HUES64 (cell line): Measurements from ENCODE around the gene CDCA7.

Experiments used
- H3K27ac ChIP-seq: 2 replicates; pipeline ENCODE4 v1.7.0; 2013; ENCODE audit warnings: low read depth, low read length, inconsistent platforms
- H3K27me3 ChIP-seq: 2 replicates; pipeline ENCODE4 v1.6.1; 2013; ENCODE audit warnings: mild to moderate bottlenecking, low read length; ENCODE audit not compliant: insufficient read depth
- H3K36me3 ChIP-seq: 2 replicates; pipeline ENCODE4 v1.6.1; 2013; ENCODE audit warnings: mild to moderate bottlenecking, low read length; ENCODE audit not compliant: insufficient read depth
- H3K4me1 ChIP-seq: 2 replicates; pipeline ENCODE4 v1.6.1; 2013; ENCODE audit warnings: mild to moderate bottlenecking, low read length, moderate library complexity; ENCODE audit not compliant: insufficient read depth
- H3K4me3 ChIP-seq: 2 replicates; pipeline ENCODE4 v1.5.1; 2013; ENCODE audit warnings: mild to moderate bottlenecking, low read length, moderate library complexity
- H3K9ac ChIP-seq: 2 replicates; pipeline ENCODE4 v1.6.1; 2013; ENCODE audit warnings: mild to moderate bottlenecking, low read depth, low read length
- H3K9me3 ChIP-seq: 2 replicates; pipeline ENCODE4 v1.6.1; 2013; ENCODE audit warnings: low read depth, low read length; ENCODE audit not compliant: insufficient read depth
- WGBS: fragments of 150-250, 120-280 bp; methylation state at CpG from one replicate; pipeline ENCODE4 v1.1.7; 2013; ENCODE audit warnings: missing lambda C conversion rate; 5-methylcytosine and 5-hydroxymethylcytosine counted together

Gene CDCA7

GRCh38 chr2:173346035-173346434, 8.6 kb upstream of the CDCA7 start:
- no peaks in the 10 kb centered on the region for H3K4me1 ChIP-seq
- no peaks in the 10 kb centered on the region for H3K36me3 ChIP-seq
- peaks cover 26% of the 10 kb centered on the region for H3K9me3 ChIP-seq
- H3K27ac ChIP-seq, result no peak overlapping the region
- H3K9ac ChIP-seq, result no peak overlapping the region
- H3K4me3 ChIP-seq, result no peak overlapping the region
- H3K27me3 ChIP-seq, result no peaks in the 10 kb centered on the region
- WGBS, result 74% methylated on average over 4 of the region's 6 CpGs

- H3K9ac ChIP-seq, result no peak overlapping the region
- peaks cover 26% of the 10 kb centered on the region for H3K9me3 ChIP-seq
- H3K4me3 ChIP-seq, result no peak overlapping the region
- no peaks in the 10 kb centered on the region for H3K36me3 ChIP-seq
- 0 out of 2 replicates have a peak, but pooled peaks cover 3% of the 10 kb centered on the region for H3K4me1 ChIP-seq
- H3K27me3 ChIP-seq, result no peaks in the 10 kb centered on the region
- WGBS, result 87% methylated on average over 8 of the region's 8 CpGs
- no peak overlapping the region for H3K27ac ChIP-seq
Measured at GRCh38 chr2:173347305-173348168, 7.1 kb upstream of the CDCA7 start.

GRCh38 chr2:173349287-173349686, 5.4 kb upstream of the CDCA7 start:
- Histone ChIP-seq H3K4me3 (no peak overlapping the region), H3K36me3 (no peaks in the 10 kb centered on the region), H3K9me3 (peaks cover 26% of the 10 kb centered on the region), H3K9ac (no peak overlapping the region), H3K27me3 (peaks cover 5% of the 10 kb centered on the region; the same call in 1 of the 2 replicates), H3K27ac (no peak overlapping the region), H3K4me1 (peaks cover 12% of the 10 kb centered on the region; the same call in 1 of the 2 replicates)
- 91% methylated on average over 2 of the region's 2 CpGs for WGBS

GRCh38 chr2:173350383-173350782, 4.3 kb upstream of the CDCA7 start:
- Histone ChIP-seq H3K36me3 (no peaks in the 10 kb centered on the region), H3K9me3 (peaks cover 19% of the 10 kb centered on the region), H3K4me3 (no peak overlapping the region), H3K27me3 (peaks cover 5% of the 10 kb centered on the region; the same call in 1 of the 2 replicates), H3K4me1 (peaks cover 12% of the 10 kb centered on the region; the same call in 1 of the 2 replicates), H3K27ac (no peak overlapping the region), H3K9ac (no peak overlapping the region)
- 97% methylated on average over 2 of the region's 2 CpGs for WGBS

- no peak overlapping the region for H3K27ac ChIP-seq
- H3K4me1 ChIP-seq, result peaks cover 22% of the 10 kb centered on the region
- peaks cover 5% of the 10 kb centered on the region; the same call in 1 of the 2 replicates for H3K27me3 ChIP-seq
- peaks cover 5% of the 10 kb centered on the region for H3K9me3 ChIP-seq
- no peaks in the 10 kb centered on the region for H3K36me3 ChIP-seq
- H3K4me3 ChIP-seq, result no peak overlapping the region
- WGBS, result 90% methylated on average over 4 of the region's 4 CpGs
- no peak overlapping the region for H3K9ac ChIP-seq
Measured at GRCh38 chr2:173351879-173352278, 2.8 kb upstream of the CDCA7 start.

- Histone ChIP-seq H3K9ac (peak overlapping the region; percentile 99), H3K36me3 (peaks cover 1% of the 10 kb centered on the region), H3K27me3 (peaks cover 5% of the 10 kb centered on the region; the same call in 1 of the 2 replicates), H3K9me3 (no peaks in the 10 kb centered on the region), H3K27ac (peak overlapping the region; percentile 94; the same call in 1 of the 2 replicates), H3K4me1 (peaks cover 25% of the 10 kb centered on the region), H3K4me3 (peak overlapping the region; percentile 95)
- WGBS, result 39% methylated on average over 5 of the region's 5 CpGs
Measured at GRCh38 chr2:173353556-173353955, 1.1 kb upstream of the CDCA7 start.

GRCh38 chr2:173354073-173354581, 545 bp upstream of the CDCA7 start:
- Histone ChIP-seq H3K27me3 (peaks cover 5% of the 10 kb centered on the region; the same call in 1 of the 2 replicates), H3K9ac (peak overlapping the region; percentile 99), H3K36me3 (peaks cover 7% of the 10 kb centered on the region), H3K27ac (peak overlapping the region; percentile 94), H3K4me3 (peak overlapping the region; percentile 95), H3K9me3 (no peaks in the 10 kb centered on the region), H3K4me1 (peaks cover 25% of the 10 kb centered on the region)
- 2% methylated on average over 18 of the region's 19 CpGs for WGBS

- H3K9ac ChIP-seq, result peak overlapping the region; percentile 99
- peaks cover 25% of the 10 kb centered on the region for H3K4me1 ChIP-seq
- under 1% methylated on average over 54 of the region's 59 CpGs for WGBS
- H3K27me3 ChIP-seq, result peaks cover 5% of the 10 kb centered on the region; the same call in 1 of the 2 replicates
- H3K4me3 ChIP-seq, result peak overlapping the region; percentile 95
- H3K9me3 ChIP-seq, result no peaks in the 10 kb centered on the region
- H3K27ac ChIP-seq, result peak overlapping the region; percentile 94
- peaks cover 19% of the 10 kb centered on the region for H3K36me3 ChIP-seq
Measured at GRCh38 chr2:173355132-173355865, 627 bp downstream of the CDCA7 start.

GRCh38 chr2:173355866-173356508, 1.3 kb downstream of the CDCA7 start:
- Histone ChIP-seq H3K36me3 (peaks cover 26% of the 10 kb centered on the region), H3K4me3 (peak overlapping the region; percentile 95), H3K27me3 (peaks cover 5% of the 10 kb centered on the region; the same call in 1 of the 2 replicates), H3K27ac (no peak overlapping the region; the same call in 1 of the 2 replicates), H3K9ac (peak overlapping the region; percentile 99), H3K4me1 (peaks cover 25% of the 10 kb centered on the region), H3K9me3 (no peaks in the 10 kb centered on the region)
- 22% methylated on average over 16 of the region's 16 CpGs for WGBS

GRCh38 chr2:173357346-173357745, 2.7 kb downstream of the CDCA7 start:
- Histone ChIP-seq H3K4me3 (peak overlapping the region; percentile 2; the same call in 1 of the 2 replicates), H3K36me3 (peaks cover 33% of the 10 kb centered on the region), H3K9me3 (no peaks in the 10 kb centered on the region), H3K9ac (no peak overlapping the region), H3K27me3 (peaks cover 5% of the 10 kb centered on the region; the same call in 1 of the 2 replicates), H3K27ac (no peak overlapping the region), H3K4me1 (peaks cover 24% of the 10 kb centered on the region)
- WGBS, result 76% methylated on average over 3 of the region's 3 CpGs
